Smooth muscle cell (in vitro differentiated cells): Measurements from ENCODE around the gene G6PC1. TPM values are rescaled to one million over a fixed set of nuclear protein-coding genes. Genes with fewer than 3 reads are reported as not detected.

Experiments
- DNase-seq: peaks from one replicate; lab custom pipeline; 2025; ENCODE audit not compliant: unreplicated experiment; lab: John Stamatoyannopoulos, UW
- H2AFZ ChIP-seq: fragments of 200-600 bp; sonication (generic); 2 replicates; pipeline ENCODE4 v1.6.0; 2016; ENCODE audit warnings: antibody characterized with exemption, low read depth, mild to moderate bottlenecking
- H3F3A ChIP-seq: fragments of 200-600 bp; sonication (generic); 2 replicates; pipeline ENCODE4 v1.6.0; 2017; ENCODE audit warnings: antibody characterized with exemption, low read depth
- H3K27ac ChIP-seq: fragments of 200-600 bp; sonication (generic); 2 replicates; pipeline ENCODE4 v1.5.1; 2016; ENCODE audit warnings: low read depth, mild to moderate bottlenecking
- H3K27me3 ChIP-seq: fragments of 200-600 bp; sonication (generic); 2 replicates; pipeline ENCODE4 v1.6.1; 2016; ENCODE audit warnings: low read depth, mild to moderate bottlenecking
- H3K36me3 ChIP-seq: fragments of 200-600 bp; sonication (generic); 2 replicates; pipeline ENCODE4 v1.5.1; 2016; ENCODE audit warnings: low read depth
- H3K4me1 ChIP-seq: fragments of 200-600 bp; sonication (generic); 2 replicates; pipeline ENCODE4 v1.5.1; 2016; ENCODE audit warnings: low read depth
- H3K4me2 ChIP-seq: fragments of 200-600 bp; sonication (generic); 2 replicates; pipeline ENCODE4 v1.6.0; 2016; ENCODE audit warnings: mild to moderate bottlenecking
- H3K4me3 ChIP-seq: fragments of 200-600 bp; sonication (generic); 2 replicates; pipeline ENCODE4 v1.5.1; 2016; ENCODE audit warnings: mild to moderate bottlenecking
- H3K79me2 ChIP-seq: fragments of 200-600 bp; sonication (generic); 2 replicates; pipeline ENCODE4 v1.6.0; 2016; ENCODE audit warnings: low read depth, mild to moderate bottlenecking
- H3K9ac ChIP-seq: fragments of 200-600 bp; sonication (generic); 2 replicates; pipeline ENCODE4 v1.6.0; 2016; ENCODE audit warnings: low read depth
- H3K9me3 ChIP-seq: fragments of 200-600 bp; sonication (generic); replicated peaks from 2 replicates; pipeline ENCODE4 v1.5.1; 2016; ENCODE audit warnings: low read depth
- H4K20me1 ChIP-seq: fragments of 200-600 bp; sonication (generic); 2 replicates; pipeline ENCODE4 v1.6.0; 2016; ENCODE audit warnings: low read depth
- WGBS: methylation state at CpG from one replicate; pipeline ENCODE4 v1.1.7; 2016; ENCODE audit warnings: low lambda C conversion rate; 5-methylcytosine and 5-hydroxymethylcytosine counted together
- polyA plus RNA-seq: library from polyadenylated mRNA; unstranded; fragments of >200 nt; fragmentation: Nextera tagmentation; extraction: Ambion mirVana; gene quantifications from 2 replicates; pipeline ENCODE4 v1.2.1, GENCODE V29; 2016
- total RNA-seq: library from RNA; depleted of rRNA; stranded (reverse); fragments of >200 nt; gene quantifications from 2 replicates; pipeline ENCODE4 v1.2.3, GENCODE V29; 2014
- TF ChIP-seq, protein P1 (sequence below): fragments of 200-600 bp; sonication (generic); IDR thresholded peaks from 2 replicates; pipeline ENCODE4 v1.5.1; 2017; ENCODE audit warnings: borderline replicate concordance, mild to moderate bottlenecking, antibody characterized with exemption; ENCODE audit not compliant: insufficient read depth, poor library complexity, severe bottlenecking

Gene G6PC1
- total and polyA plus RNA-seq, 2 experiments from 2014 or later: not detected

GRCh38 chr17:42904110-42904469, 3.5 kb downstream of the G6PC1 start:
- Histone ChIP-seq H3K27ac (no peak overlapping the region), H3K4me2 (no peak overlapping the region), H3K4me3 (no peak overlapping the region), H3K27me3 (peaks cover 16% of the 10 kb centered on the region), H3K9ac (no peak overlapping the region), H3K36me3 (no peaks in the 10 kb centered on the region), H2AFZ (no peak overlapping the region), H3K9me3 (no peaks in the 10 kb centered on the region), H3K4me1 (no peaks in the 10 kb centered on the region), H3F3A (no peaks in the 10 kb centered on the region), H4K20me1 (no peaks in the 10 kb centered on the region), H3K79me2 (no peaks in the 10 kb centered on the region)
- TF ChIP-seq, protein P1, sequence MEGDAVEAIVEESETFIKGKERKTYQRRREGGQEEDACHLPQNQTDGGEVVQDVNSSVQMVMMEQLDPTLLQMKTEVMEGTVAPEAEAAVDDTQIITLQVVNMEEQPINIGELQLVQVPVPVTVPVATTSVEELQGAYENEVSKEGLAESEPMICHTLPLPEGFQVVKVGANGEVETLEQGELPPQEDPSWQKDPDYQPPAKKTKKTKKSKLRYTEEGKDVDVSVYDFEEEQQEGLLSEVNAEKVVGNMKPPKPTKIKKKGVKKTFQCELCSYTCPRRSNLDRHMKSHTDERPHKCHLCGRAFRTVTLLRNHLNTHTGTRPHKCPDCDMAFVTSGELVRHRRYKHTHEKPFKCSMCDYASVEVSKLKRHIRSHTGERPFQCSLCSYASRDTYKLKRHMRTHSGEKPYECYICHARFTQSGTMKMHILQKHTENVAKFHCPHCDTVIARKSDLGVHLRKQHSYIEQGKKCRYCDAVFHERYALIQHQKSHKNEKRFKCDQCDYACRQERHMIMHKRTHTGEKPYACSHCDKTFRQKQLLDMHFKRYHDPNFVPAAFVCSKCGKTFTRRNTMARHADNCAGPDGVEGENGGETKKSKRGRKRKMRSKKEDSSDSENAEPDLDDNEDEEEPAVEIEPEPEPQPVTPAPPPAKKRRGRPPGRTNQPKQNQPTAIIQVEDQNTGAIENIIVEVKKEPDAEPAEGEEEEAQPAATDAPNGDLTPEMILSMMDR: no peak
- DNase-seq: no peak
- 91% methylated on average over 6 of the region's 6 CpGs for WGBS

DNA sequence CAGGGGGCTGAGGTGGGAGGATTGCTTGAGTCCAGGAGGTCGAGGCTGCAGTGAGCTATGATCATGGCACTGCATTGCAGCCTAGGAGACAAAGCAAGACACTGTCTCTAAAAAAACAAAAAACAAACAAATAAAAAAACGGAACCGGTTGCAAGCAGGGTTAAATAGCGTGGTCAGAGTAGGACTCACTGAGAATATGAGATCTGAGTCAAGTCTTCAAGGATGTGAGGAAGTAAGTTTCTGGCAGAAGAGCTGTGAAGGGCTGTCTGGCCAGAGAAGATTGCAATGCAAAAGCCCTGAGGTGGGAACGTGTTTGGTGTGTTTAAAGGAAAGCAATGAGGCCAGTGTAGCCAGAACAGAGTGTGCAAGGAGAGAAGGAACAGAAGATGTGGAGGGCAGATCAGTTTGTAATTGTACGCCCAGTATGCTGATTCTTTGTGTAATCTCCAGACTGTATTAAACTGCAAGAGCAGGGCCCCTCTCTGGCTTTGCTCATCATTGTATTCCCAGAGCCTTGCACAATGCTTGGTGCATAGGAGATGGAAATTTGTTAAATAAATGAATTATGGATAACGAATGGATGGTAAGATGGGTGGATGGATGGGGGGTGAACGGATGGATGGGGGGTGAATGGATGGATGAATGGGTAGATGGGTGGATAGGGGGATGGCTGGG, 6.3 kb downstream of the G6PC1 start:
- Histone ChIP-seq H3K79me2 (no peaks in the 10 kb centered on the region), H3K4me1 (no peaks in the 10 kb centered on the region), H3F3A (no peaks in the 10 kb centered on the region), H3K4me2 (no peak overlapping the region), H3K27me3 (peaks cover 29% of the 10 kb centered on the region), H4K20me1 (no peaks in the 10 kb centered on the region), H3K36me3 (no peaks in the 10 kb centered on the region), H3K27ac (no peak overlapping the region), H3K4me3 (no peak overlapping the region), H3K9me3 (no peaks in the 10 kb centered on the region), H3K9ac (no peak overlapping the region), H2AFZ (no peak overlapping the region)
- WGBS: 82% methylated on average over 8 of the region's 8 CpGs
- TF ChIP-seq, protein P1: no peak
- no peak for DNase-seq

- H2AFZ ChIP-seq: no peak overlapping the region
- no peaks in the 10 kb centered on the region for H3K4me1 ChIP-seq
- H3K4me2 ChIP-seq: peak overlapping the region; percentile 14
- no peak for DNase-seq
- WGBS: 80% methylated on average over 7 of the region's 7 CpGs
- no peak overlapping the region for H3K4me3 ChIP-seq
- no peaks in the 10 kb centered on the region for H4K20me1 ChIP-seq
- peaks cover 29% of the 10 kb centered on the region for H3K27me3 ChIP-seq
- H3K36me3 ChIP-seq: no peaks in the 10 kb centered on the region
- H3K27ac ChIP-seq: no peak overlapping the region
- H3K9me3 ChIP-seq: no peaks in the 10 kb centered on the region
- H3K79me2 ChIP-seq: no peaks in the 10 kb centered on the region
- TF ChIP-seq, protein P1: no peak
- no peak overlapping the region for H3K9ac ChIP-seq
- H3F3A ChIP-seq: no peaks in the 10 kb centered on the region
Measured at GRCh38 chr17:42908872-42909700, 8.5 kb downstream of the G6PC1 start.
